ENCODE results near the gene CAB39L. TPM values are rescaled to one million over a fixed set of nuclear protein-coding genes. Genes with fewer than 3 reads are reported as not detected.

CAB39L gene
- polyA plus RNA-seq, 1 donor from 2014 or later, result 40.3 TPM

DNA sequence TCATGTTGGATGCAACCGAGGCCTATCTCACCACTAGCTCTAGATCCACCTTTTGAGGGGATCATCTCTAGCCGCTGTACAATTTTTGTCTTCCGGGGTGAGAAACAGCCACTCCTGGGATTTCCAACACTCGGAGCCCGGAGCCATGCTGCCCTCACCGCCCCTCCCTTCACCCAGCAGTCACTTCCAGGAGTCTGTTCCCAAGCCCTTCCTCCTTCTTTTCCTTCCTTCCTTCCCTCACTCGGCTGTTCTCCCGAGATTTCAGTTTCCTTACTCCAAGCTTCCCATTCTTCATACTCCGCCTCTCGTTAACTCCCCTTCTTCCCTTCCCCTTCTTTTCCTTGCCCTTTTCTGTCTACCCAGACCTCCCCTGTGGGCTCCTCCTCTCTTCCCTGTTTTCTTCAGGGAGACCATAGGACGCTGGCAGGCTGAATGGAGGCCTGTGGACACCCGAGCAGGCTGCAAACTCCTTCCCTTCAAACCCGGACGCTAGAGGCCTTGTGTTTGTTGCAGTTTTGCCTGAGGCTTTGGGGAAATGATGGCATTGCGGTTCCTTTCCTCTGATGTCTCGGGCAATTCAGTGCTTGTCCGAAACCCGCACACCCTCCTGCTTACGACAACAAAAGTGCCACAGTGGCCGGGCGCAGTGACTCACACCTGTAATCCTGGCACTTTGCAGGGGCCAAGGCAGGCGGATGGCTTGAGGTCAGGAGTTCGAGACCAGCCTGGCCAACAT is 96.0 kb downstream of the CAB39L start:
- Histone ChIP-seq H4K20me1 (ENCODE audit: insufficient read depth) (no peaks in the 10 kb centered on the region), H3K36me3 (ENCODE audit: insufficient read depth, low read length) (no peaks in the 10 kb centered on the region), H3K79me2 (replicated peaks; ENCODE audit: insufficient read depth, low read length) (no peaks in the 10 kb centered on the region), H2AFZ (ENCODE audit: low read depth, low read length) (no peak overlapping the region), H3K27ac (ENCODE audit: low read length) (no peak overlapping the region), H3K4me2 (ENCODE audit: low read length) (no peak overlapping the region), H3K9me3 (ENCODE audit: low read length) (no peaks in the 10 kb centered on the region), H3K27me3 (ENCODE audit: insufficient read depth, low read depth, low read length) (no peaks in the 10 kb centered on the region), H3K4me3 (ENCODE audit: low read length) (no peak overlapping the region), H3F3A (ENCODE audit: insufficient read depth, low read length, poor library complexity, severe bottlenecking) (no peaks in the 10 kb centered on the region), H3K9ac (ENCODE audit: low read length) (no peak overlapping the region), H3K9me2 (ENCODE audit: insufficient read depth, low read length) (no peaks in the 10 kb centered on the region)
- TF ChIP-seq CTCF (IDR thresholded peaks at IDR 0.05; ENCODE audit: poor library complexity, severe bottlenecking), result no peak
- no peak for TF ChIP-seq MXI1 (conservative IDR thresholded peaks at IDR 0.05; ENCODE audit: poor library complexity, severe bottlenecking)
- no peak for TF ChIP-seq REST (IDR thresholded peaks at IDR 0.05; ENCODE audit: borderline replicate concordance)
- TF ChIP-seq EP300 (conservative IDR thresholded peaks at IDR 0.05; ENCODE audit: poor library complexity, severe bottlenecking), result no peak
- TF ChIP-seq EZH2 (IDR thresholded peaks at IDR 0.05; ENCODE audit: borderline replicate concordance, insufficient read depth, low read length, poor library complexity, severe bottlenecking), result no peak
- no peak for TF ChIP-seq TAF1 (IDR thresholded peaks at IDR 0.05; ENCODE audit: low read depth)
- no peak for TF ChIP-seq SMC3 (conservative IDR thresholded peaks at IDR 0.05; ENCODE audit: poor library complexity)
- no peak for TF ChIP-seq RAD21 (conservative IDR thresholded peaks at IDR 0.05)
- TF ChIP-seq POLR2AphosphoS5 (IDR thresholded peaks at IDR 0.05), result no peak

DNA sequence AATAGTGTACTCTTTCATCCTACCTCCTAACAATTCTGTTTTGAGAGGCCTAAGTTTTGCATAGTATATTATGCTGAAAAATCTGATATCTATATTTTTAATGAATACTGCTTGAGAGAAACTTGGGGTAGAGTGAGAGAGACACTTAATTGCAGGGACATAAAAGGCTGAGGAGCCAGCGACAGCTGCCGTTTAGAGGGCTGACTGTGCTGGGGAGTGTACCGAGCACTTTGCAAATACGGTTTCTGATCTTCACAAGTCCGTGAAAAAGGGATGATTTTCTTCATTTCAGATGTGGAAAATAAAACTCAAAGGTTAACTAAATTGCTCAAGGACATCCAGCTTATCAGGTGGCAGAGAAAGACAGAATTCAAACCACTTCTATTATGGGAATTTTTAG is 97.4 kb downstream of the CAB39L start:
- Histone ChIP-seq H3K79me2 (replicated peaks; ENCODE audit: insufficient read depth, low read length) (no peaks in the 10 kb centered on the region), H3K9me2 (ENCODE audit: insufficient read depth, low read length) (no peaks in the 10 kb centered on the region), H3K4me3 (ENCODE audit: low read length) (no peak overlapping the region), H3K27me3 (ENCODE audit: insufficient read depth, low read depth, low read length) (no peaks in the 10 kb centered on the region), H3K36me3 (ENCODE audit: insufficient read depth, low read length) (no peaks in the 10 kb centered on the region), H4K20me1 (ENCODE audit: insufficient read depth) (no peaks in the 10 kb centered on the region), H3F3A (ENCODE audit: insufficient read depth, low read length, poor library complexity, severe bottlenecking) (no peaks in the 10 kb centered on the region), H3K27ac (ENCODE audit: low read length) (no peak overlapping the region), H2AFZ (ENCODE audit: low read depth, low read length) (no peak overlapping the region), H3K4me2 (ENCODE audit: low read length) (no peak overlapping the region), H3K9me3 (ENCODE audit: low read length) (no peaks in the 10 kb centered on the region), H3K9ac (ENCODE audit: low read length) (no peak overlapping the region)
- TF ChIP-seq EZH2 (IDR thresholded peaks at IDR 0.05; ENCODE audit: borderline replicate concordance, insufficient read depth, low read length, poor library complexity, severe bottlenecking), result no peak
